Ovary (tissue), 3 donors: ENCODE measurements around the gene MCM6.

Experiments used
- EP300 ChIP-seq: sonication (generic); formaldehyde crosslinking; IDR thresholded peaks from one replicate; pipeline ENCODE4 v1.6.1; 2017; ENCODE audit warnings: antibody characterized with exemption
- POLR2A ChIP-seq: fragments of 450-650 bp; IDR thresholded peaks from one replicate; pipeline ENCODE4 v1.6.1; 2017; ENCODE audit warnings: antibody characterized with exemption, mild to moderate bottlenecking, moderate library complexity
- TF ChIP-seq, protein P1 (sequence below), 3 donors: fragments of 450-650 bp in 2 of 3; fragments of 200-600 bp in 1 of 3; IDR thresholded peaks; one replicate each; pipeline versions ENCODE4 v1.5.1 to v1.8.0; 2016 to 2022; ENCODE audit warnings: antibody characterized with exemption in 3 of 3, mild to moderate bottlenecking in 1 of 3
- donor health status: DM: no; HTN: no; CAD: no.

DNA sequence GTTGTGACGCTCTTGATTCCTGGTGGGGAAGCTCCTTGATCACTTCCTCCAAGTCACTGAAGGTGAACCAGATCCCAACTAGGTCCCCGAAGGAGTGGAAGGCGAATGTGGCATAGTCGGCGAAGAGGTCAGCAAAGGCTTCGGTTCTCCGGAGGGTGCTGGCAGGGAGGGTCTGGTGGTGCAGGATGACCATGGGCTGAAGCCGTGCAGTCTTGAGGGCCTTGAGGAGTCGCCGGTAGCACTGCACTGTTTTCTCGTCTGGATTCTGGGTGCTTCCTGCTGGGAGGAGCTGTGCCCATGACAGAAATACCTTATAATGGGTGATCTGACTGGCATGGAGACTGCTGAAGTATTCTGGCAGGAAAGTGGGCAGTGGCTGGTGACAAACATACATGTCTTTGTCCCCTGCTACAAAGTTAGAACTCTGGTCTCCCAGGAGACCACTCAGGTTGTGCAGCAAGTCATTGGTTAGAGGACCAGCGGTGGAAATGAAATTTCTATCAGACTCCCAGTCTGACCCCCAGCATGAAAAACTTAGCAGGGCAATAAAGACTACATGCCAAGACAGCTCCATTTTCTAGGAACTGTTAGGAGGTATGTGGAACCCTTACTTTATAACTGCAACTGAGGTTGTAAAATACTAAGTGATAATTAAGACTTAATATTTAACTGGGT, 39.5 kb downstream of the MCM6 start, which contains the start of gene LCT:
- TF ChIP-seq, protein P1, sequence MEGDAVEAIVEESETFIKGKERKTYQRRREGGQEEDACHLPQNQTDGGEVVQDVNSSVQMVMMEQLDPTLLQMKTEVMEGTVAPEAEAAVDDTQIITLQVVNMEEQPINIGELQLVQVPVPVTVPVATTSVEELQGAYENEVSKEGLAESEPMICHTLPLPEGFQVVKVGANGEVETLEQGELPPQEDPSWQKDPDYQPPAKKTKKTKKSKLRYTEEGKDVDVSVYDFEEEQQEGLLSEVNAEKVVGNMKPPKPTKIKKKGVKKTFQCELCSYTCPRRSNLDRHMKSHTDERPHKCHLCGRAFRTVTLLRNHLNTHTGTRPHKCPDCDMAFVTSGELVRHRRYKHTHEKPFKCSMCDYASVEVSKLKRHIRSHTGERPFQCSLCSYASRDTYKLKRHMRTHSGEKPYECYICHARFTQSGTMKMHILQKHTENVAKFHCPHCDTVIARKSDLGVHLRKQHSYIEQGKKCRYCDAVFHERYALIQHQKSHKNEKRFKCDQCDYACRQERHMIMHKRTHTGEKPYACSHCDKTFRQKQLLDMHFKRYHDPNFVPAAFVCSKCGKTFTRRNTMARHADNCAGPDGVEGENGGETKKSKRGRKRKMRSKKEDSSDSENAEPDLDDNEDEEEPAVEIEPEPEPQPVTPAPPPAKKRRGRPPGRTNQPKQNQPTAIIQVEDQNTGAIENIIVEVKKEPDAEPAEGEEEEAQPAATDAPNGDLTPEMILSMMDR (IDR thresholded peaks at IDR 0.05): no peak
- TF ChIP-seq POLR2A (no peak), EP300 (no peak)
